Right atrium auricular region (tissue), 2 donors: ENCODE results near the gene ABCF2. TPM values are rescaled to one million over a fixed set of nuclear protein-coding genes. Genes with fewer than 3 reads are reported as not detected.

Source experiments
- DNase-seq: peaks from one replicate; pipeline ENCODE4 v3.0.0-alpha.2; 2019; ENCODE audit warnings: low spot score
- H3K27ac ChIP-seq, 2 donors: fragments of 200-600 bp; sonication (generic); 1 replicate in 1 of 2; 2 replicates in 1 of 2; pipeline ENCODE4 v1.5.1; 2016 to 2019
- H3K27me3 ChIP-seq, 2 donors: fragments of 200-600 bp; sonication (generic); one replicate each; pipeline versions ENCODE4 v1.5.1 to v1.6.0; 2017 to 2019
- H3K36me3 ChIP-seq: fragments of 200-600 bp; sonication (generic); one replicate; pipeline ENCODE4 v1.5.1; 2016
- H3K4me1 ChIP-seq, 2 donors: fragments of 200-600 bp; sonication (generic); one replicate each; pipeline versions ENCODE4 v1.5.1 to v1.6.0; 2017 to 2019
- H3K4me3 ChIP-seq, 2 donors: fragments of 200-600 bp; sonication (generic); 1 replicate in 1 of 2; 2 replicates in 1 of 2; pipeline ENCODE4 v1.5.1; 2017 to 2019; ENCODE audit warnings: mild to moderate bottlenecking in 1 of 2, moderate library complexity in 1 of 2
- H3K9me3 ChIP-seq, 2 donors: fragments of 200-600 bp; sonication (generic); one replicate each; pipeline ENCODE4 v1.5.1; 2019
- total RNA-seq, 2 donors: library from RNA; depleted of rRNA; stranded (reverse); fragments of >200 nt; gene quantifications; one replicate each; pipeline ENCODE4 v1.1.0, GENCODE V29; 2016
- TF ChIP-seq, protein P1 (sequence below), 2 donors: fragments of 200-600 bp; sonication (generic); IDR thresholded peaks; one replicate each; pipeline ENCODE4 v1.5.1; 2019; ENCODE audit warnings: antibody characterized with exemption in 2 of 2

Gene ABCF2
- total RNA-seq, 2 donors from 2014 or later, result 29.7 to 38.6 TPM

DNA sequence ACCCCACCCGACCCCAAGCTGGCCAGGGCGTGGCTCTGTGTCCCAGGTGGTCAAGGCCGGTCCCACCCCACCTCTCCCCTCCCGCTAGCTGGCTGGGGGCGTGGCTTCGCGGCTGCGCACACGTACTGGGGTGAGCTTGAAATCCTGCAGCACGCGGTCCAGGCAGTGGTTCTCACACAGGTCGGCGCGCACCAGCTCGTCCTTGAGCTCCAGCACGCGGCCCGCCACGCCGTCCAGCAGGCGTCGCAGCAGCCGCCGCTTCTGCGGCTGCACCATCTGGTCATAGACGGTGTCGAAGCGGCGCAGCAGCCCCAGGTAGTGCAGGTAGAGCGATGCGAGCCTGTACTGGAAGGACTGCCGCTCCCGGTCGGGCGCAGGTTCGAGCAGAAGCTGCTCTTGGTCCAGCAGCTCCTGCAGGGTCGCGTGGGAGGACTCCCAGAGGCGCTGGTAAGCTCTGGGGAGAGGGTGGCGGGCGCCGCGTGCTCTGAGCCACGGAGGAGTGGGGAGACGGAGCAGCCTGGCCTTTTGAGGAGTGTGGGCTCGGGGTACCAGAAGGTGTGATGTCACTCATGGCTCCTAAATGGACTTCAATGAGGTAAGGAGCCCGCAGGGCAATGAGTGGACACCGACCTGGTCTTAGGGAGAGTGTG is 22.5 kb downstream of the ABCF2 start:
- DNase-seq, result no peak
- Histone ChIP-seq H3K27me3 (no peaks in the 10 kb centered on the region), H3K4me3 (no peak overlapping the region), H3K27ac (no peak overlapping the region), H3K36me3 (no peaks in the 10 kb centered on the region), H3K4me1 (peaks cover 0 to 2% of the 10 kb centered on the region in 2 donors), H3K9me3 (no peaks in the 10 kb centered on the region)
- TF ChIP-seq, protein P1, sequence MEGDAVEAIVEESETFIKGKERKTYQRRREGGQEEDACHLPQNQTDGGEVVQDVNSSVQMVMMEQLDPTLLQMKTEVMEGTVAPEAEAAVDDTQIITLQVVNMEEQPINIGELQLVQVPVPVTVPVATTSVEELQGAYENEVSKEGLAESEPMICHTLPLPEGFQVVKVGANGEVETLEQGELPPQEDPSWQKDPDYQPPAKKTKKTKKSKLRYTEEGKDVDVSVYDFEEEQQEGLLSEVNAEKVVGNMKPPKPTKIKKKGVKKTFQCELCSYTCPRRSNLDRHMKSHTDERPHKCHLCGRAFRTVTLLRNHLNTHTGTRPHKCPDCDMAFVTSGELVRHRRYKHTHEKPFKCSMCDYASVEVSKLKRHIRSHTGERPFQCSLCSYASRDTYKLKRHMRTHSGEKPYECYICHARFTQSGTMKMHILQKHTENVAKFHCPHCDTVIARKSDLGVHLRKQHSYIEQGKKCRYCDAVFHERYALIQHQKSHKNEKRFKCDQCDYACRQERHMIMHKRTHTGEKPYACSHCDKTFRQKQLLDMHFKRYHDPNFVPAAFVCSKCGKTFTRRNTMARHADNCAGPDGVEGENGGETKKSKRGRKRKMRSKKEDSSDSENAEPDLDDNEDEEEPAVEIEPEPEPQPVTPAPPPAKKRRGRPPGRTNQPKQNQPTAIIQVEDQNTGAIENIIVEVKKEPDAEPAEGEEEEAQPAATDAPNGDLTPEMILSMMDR (IDR thresholded peaks at IDR 0.05), result no peak

DNA sequence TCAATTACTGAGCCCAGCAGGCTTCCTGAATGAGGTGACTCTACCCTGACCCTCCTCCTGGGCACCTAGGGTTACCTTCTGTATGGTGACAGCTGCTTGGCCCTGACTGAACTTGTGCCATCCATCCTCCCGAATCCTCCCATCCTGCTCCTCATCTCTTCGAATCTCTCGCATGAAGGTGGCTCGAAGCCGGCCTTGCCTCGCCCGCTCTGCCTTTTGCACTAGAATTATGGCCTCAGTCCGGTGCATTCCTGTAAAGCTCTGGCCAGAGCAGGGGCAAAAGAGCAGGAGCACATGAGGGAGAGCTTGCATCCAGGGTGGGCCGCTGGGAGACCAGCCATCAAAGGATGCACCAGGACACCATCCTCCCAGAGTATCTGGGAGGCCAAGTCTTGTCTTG is 24.2 kb downstream of the ABCF2 start:
- H3K4me1 ChIP-seq, result peaks cover 0 to 3% of the 10 kb centered on the region in 2 donors
- no peaks in the 10 kb centered on the region for H3K36me3 ChIP-seq
- H3K9me3 ChIP-seq, result no peaks in the 10 kb centered on the region
- H3K27ac ChIP-seq, result no peak overlapping the region
- TF ChIP-seq, protein P1 (IDR thresholded peaks at IDR 0.05), result no peak
- no peak for DNase-seq
- no peaks in the 10 kb centered on the region for H3K27me3 ChIP-seq
- no peak overlapping the region for H3K4me3 ChIP-seq

DNA sequence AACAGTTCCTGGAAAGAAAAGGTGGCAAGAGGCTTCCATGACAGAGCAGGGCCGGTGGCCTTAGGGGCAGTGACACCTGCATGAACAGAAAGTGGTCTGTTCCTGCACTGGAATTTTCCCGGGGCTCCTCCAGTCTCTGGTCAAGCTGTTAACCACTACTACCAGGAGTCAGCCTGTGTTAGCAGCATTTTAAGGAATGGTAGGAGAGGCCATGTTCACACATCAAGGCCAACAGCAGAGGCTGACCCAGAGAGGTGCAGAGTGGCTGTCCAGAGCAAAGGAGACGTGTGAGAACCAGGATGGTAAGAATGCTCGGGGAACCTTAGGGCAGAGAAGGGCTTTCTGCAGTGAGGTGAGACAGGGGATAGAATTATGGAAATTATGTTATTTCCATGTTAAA is 25.3 kb downstream of the ABCF2 start:
- Histone ChIP-seq H3K36me3 (no peaks in the 10 kb centered on the region), H3K4me1 (peaks cover 0 to 3% of the 10 kb centered on the region in 2 donors), H3K27me3 (no peaks in the 10 kb centered on the region), H3K9me3 (no peaks in the 10 kb centered on the region), H3K27ac (no peak overlapping the region), H3K4me3 (no peak overlapping the region)
- DNase-seq, result no peak
- TF ChIP-seq, protein P1 (IDR thresholded peaks at IDR 0.05), result no peak

DNA sequence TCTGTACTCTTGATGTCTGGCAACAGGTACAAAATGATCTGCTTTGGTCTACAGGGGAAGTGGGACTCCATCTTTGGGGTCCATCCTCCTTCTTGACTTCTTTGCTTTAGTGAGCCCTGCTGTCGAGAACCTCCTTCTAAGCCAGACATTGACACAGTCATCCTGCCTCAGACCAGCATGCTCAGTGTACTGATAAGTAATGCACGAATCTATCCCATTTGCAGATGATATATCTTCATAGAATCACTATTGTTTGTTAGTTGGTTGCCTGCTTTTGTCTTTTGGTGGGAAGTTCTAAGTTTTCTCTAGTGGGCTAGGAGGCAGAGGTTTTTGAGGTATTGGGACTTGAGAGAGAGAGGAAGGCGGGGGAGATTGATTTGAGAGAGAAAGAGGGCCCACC is 25.7 kb downstream of the ABCF2 start:
- no peak overlapping the region for H3K4me3 ChIP-seq

DNA sequence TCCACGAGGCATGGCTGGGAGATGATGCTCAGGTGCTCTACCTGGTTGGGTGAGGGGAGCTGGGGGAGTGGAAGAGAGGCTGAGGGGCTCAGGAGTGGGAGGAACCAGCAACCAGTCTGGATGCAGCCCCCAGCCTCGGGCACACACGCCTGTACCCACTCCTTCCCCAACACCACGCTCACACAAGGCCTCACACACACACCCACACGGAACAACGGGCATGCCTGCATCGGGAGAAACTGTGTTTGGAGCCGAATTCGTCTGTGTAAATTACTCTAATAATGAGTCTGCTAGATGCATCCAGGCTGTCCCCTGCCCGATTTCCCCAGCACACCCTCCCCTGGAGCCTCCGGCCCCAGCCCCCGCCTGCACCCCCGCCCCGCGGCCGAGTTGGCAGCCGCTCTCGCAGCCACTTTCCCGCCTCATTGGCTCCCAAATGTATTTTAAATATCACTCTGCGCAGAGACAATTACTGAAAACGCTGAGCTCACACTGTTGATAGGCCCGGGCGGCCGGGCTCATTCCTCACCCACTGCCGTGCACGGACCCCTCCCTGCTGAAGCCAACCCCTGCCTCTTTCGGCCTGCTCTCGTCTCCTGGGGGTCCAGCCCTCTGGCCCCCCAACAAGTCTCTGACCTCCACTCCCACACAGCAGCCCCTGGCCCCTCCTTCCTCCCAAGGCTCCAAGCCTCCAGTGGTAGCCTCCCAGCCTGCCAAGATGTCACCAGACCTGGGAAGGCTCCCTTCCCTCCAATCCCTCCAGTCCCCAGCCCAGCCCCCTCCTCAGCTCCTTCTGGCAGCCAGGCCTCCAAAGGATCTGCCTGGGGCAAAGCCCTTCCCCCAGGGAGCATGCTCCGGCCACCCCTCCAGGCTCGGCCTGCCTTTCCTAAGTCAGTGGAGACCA is 27.8 kb downstream of the ABCF2 start:
- Histone ChIP-seq H3K27me3 (no peaks in the 10 kb centered on the region), H3K36me3 (no peaks in the 10 kb centered on the region), H3K4me1 (peaks cover 0 to 3% of the 10 kb centered on the region in 2 donors), H3K27ac (no peak overlapping the region), H3K4me3 (no peak overlapping the region), H3K9me3 (no peaks in the 10 kb centered on the region)
- no peak for DNase-seq
- TF ChIP-seq, protein P1 (IDR thresholded peaks at IDR 0.05), result no peak

More for the DNA sequence above, 25.7 kb downstream of the ABCF2 start:
- no peak for DNase-seq
- H3K4me1 ChIP-seq, result peaks cover 0 to 3% of the 10 kb centered on the region in 2 donors
- H3K27me3 ChIP-seq, result no peaks in the 10 kb centered on the region
- TF ChIP-seq, protein P1 (IDR thresholded peaks at IDR 0.05), result no peak
- no peak overlapping the region for H3K27ac ChIP-seq
- no peaks in the 10 kb centered on the region for H3K9me3 ChIP-seq
- no peaks in the 10 kb centered on the region for H3K36me3 ChIP-seq
